AG04449 (cell line): ENCODE measurements around the gene HMCN2.

Experiments
- CTCF ChIA-PET: fragments of 350-600 bp; formaldehyde crosslinking; extraction: SDS; loops from one replicate; lab custom pipeline; 2021; ENCODE audit warnings: antibody characterized with exemption; lab: Yijun Ruan, JAX
- POLR2A ChIA-PET: fragments of 400-600, 350-600 bp; formaldehyde crosslinking; extraction: SDS; loops from one replicate; lab custom pipeline; 2020; ENCODE audit warnings: antibody characterized with exemption, inconsistent platforms; lab: Yijun Ruan, JAX
- DNase-seq: peaks from one replicate; pipeline ENCODE4 v3.0.0-alpha.2; 2010; ENCODE audit warnings: low read depth, low spot score
- H3K4me3 ChIP-seq: 2 replicates; pipeline ENCODE4 v1.5.1; 2011; ENCODE audit warnings: low read depth, mild to moderate bottlenecking, control low read depth, low read length
- CTCF ChIP-seq: IDR thresholded peaks from one replicate; pipeline ENCODE4 v1.5.1; 2011; ENCODE audit warnings: mild to moderate bottlenecking, moderate library complexity, low read length, control low read depth, inconsistent platforms; ENCODE audit not compliant: insufficient read depth; ENCODE audit errors: missing control alignments

The HMCN2 gene

GRCh38 chr9:130470269-130470668 lies 204.7 kb downstream of the HMCN2 start:
- ChIA-PET POLR2A (no interaction called here), CTCF (interaction anchor here (4.6 to 21.8 kb wide), 2 partner anchors 10 to 213 kb away, joined by 21 to 414 read pairs; no protein-coding TSS in a partner anchor)
- no peak for TF ChIP-seq CTCF
- H3K4me3 ChIP-seq: no peak overlapping the region
- DNase-seq: no peak

GRCh38 chr9:130470950-130471349 lies 205.4 kb downstream of the HMCN2 start:
- H3K4me3 ChIP-seq: no peak overlapping the region
- ChIA-PET POLR2A (no interaction called here), CTCF (interaction anchor here (4.6 to 21.8 kb wide), 2 partner anchors 11 to 212 kb away, joined by 21 to 414 read pairs; no protein-coding TSS in a partner anchor)
- no peak for TF ChIP-seq CTCF
- no peak for DNase-seq

GRCh38 chr9:130471411-130472183 lies 206.0 kb downstream of the HMCN2 start:
- no peak for TF ChIP-seq CTCF
- H3K4me3 ChIP-seq: no peak overlapping the region
- POLR2A ChIA-PET: no interaction called here
- CTCF ChIA-PET: interaction anchor here (0.6 to 21.8 kb wide), 3 partner anchors 12 to 291 kb away, joined by 3 to 414 read pairs (median 21); no protein-coding TSS in a partner anchor
- no peak for DNase-seq

GRCh38 chr9:130472184-130472705 lies 206.7 kb downstream of the HMCN2 start:
- TF ChIP-seq CTCF: no peak
- POLR2A ChIA-PET: no interaction called here
- no peak overlapping the region for H3K4me3 ChIP-seq
- CTCF ChIA-PET: interaction anchor here (4.6 to 21.8 kb wide), 2 partner anchors 12 to 211 kb away, joined by 21 to 414 read pairs; no protein-coding TSS in a partner anchor
- DNase-seq: no peak

GRCh38 chr9:130473009-130473408 lies 207.4 kb downstream of the HMCN2 start:
- no peak overlapping the region for H3K4me3 ChIP-seq
- TF ChIP-seq CTCF: no peak
- CTCF ChIA-PET: interaction anchor here (1.2 to 21.8 kb wide), 3 partner anchors 9 to 210 kb away, joined by 4 to 414 read pairs (median 21); no protein-coding TSS in a partner anchor
- POLR2A ChIA-PET: no interaction called here
- DNase-seq: no peak

- H3K4me3 ChIP-seq: no peak overlapping the region
- CTCF ChIA-PET: interaction anchor here (1.2 to 21.8 kb wide), 3 partner anchors 8 to 209 kb away, joined by 4 to 414 read pairs (median 21); no protein-coding TSS in a partner anchor
- TF ChIP-seq CTCF: no peak
- DNase-seq: no peak
- POLR2A ChIA-PET: no interaction called here
Observed at GRCh38 chr9:130473566-130473965, 208.0 kb downstream of the HMCN2 start.
